Measurements from ENCODE around the gene PLEKHG2.

Gene PLEKHG2

GRCh38 chr19:39465956-39466747 lies 53.7 kb downstream of the PLEKHG2 start:
- no peak for DNase-seq
- Mint-ChIP-seq H3K4me1 (peaks cover 21% of the 10 kb centered on the region), H3K27me3 (no peaks in the 10 kb centered on the region), H3K9me3 (no peaks in the 10 kb centered on the region), H3K36me3 (ENCODE audit: low read depth) (peaks cover 57% of the 10 kb centered on the region), H3K27ac (peak overlapping the region; percentile 54), H3K4me3 (no peak overlapping the region)
- no peak for ATAC-seq

- Mint-ChIP-seq H3K4me3 (no peak overlapping the region), H3K27ac (peak overlapping the region; percentile 69), H3K9me3 (no peaks in the 10 kb centered on the region), H3K36me3 (ENCODE audit: low read depth) (peaks cover 67% of the 10 kb centered on the region), H3K27me3 (no peaks in the 10 kb centered on the region), H3K4me1 (peaks cover 33% of the 10 kb centered on the region)
- DNase-seq (no peak), ATAC-seq (no peak)
Measured at GRCh38 chr19:39467941-39468340, 55.5 kb downstream of the PLEKHG2 start.

GRCh38 chr19:39469036-39469435 lies 56.6 kb downstream of the PLEKHG2 start:
- Mint-ChIP-seq H3K36me3 (ENCODE audit: low read depth) (peaks cover 61% of the 10 kb centered on the region), H3K27me3 (no peaks in the 10 kb centered on the region), H3K4me3 (no peak overlapping the region), H3K27ac (peak overlapping the region; percentile 67), H3K9me3 (no peaks in the 10 kb centered on the region), H3K4me1 (peaks cover 33% of the 10 kb centered on the region)
- no peak for ATAC-seq
- DNase-seq: no peak

- Mint-ChIP-seq H3K4me1 (peaks cover 33% of the 10 kb centered on the region), H3K27me3 (no peaks in the 10 kb centered on the region), H3K9me3 (no peaks in the 10 kb centered on the region), H3K27ac (peak overlapping the region; percentile 67), H3K36me3 (ENCODE audit: low read depth) (peaks cover 64% of the 10 kb centered on the region), H3K4me3 (no peak overlapping the region)
- DNase-seq (no peak), ATAC-seq (no peak)
Measured at GRCh38 chr19:39469567-39469966, 57.1 kb downstream of the PLEKHG2 start.

- Mint-ChIP-seq H3K9me3 (no peaks in the 10 kb centered on the region), H3K4me3 (no peak overlapping the region), H3K27ac (peak overlapping the region; percentile 90), H3K36me3 (ENCODE audit: low read depth) (peaks cover 62% of the 10 kb centered on the region), H3K4me1 (peaks cover 33% of the 10 kb centered on the region), H3K27me3 (no peaks in the 10 kb centered on the region)
- DNase-seq: no peak
- peak; percentile 84 for ATAC-seq
Measured at GRCh38 chr19:39470724-39471339, 58.4 kb downstream of the PLEKHG2 start.

- DNase-seq (peak; percentile 35), ATAC-seq (no peak)
- no peaks in the 10 kb centered on the region for H3K27me3 Mint-ChIP-seq
Measured at GRCh38 chr19:39471756-39472536, 59.5 kb downstream of the PLEKHG2 start.

GRCh38 chr19:39472746-39473442 lies 60.4 kb downstream of the PLEKHG2 start:
- Mint-ChIP-seq H3K4me1 (peaks cover 33% of the 10 kb centered on the region), H3K27ac (peak overlapping the region; percentile 90), H3K9me3 (no peaks in the 10 kb centered on the region), H3K4me3 (no peak overlapping the region), H3K36me3 (ENCODE audit: low read depth) (peaks cover 62% of the 10 kb centered on the region), H3K27me3 (no peaks in the 10 kb centered on the region)
- ATAC-seq (no peak), DNase-seq (no peak)

More at GRCh38 chr19:39471756-39472536, 59.5 kb downstream of the PLEKHG2 start:
- Mint-ChIP-seq H3K4me1 (peaks cover 33% of the 10 kb centered on the region), H3K36me3 (ENCODE audit: low read depth) (peaks cover 60% of the 10 kb centered on the region), H3K4me3 (no peak overlapping the region), H3K27ac (peak overlapping the region; percentile 90), H3K9me3 (no peaks in the 10 kb centered on the region)

- no peaks in the 10 kb centered on the region for H3K9me3 Mint-ChIP-seq
- peaks cover 58% of the 10 kb centered on the region for H3K36me3 Mint-ChIP-seq (ENCODE audit: low read depth)
- H3K27me3 Mint-ChIP-seq: no peaks in the 10 kb centered on the region
- H3K4me1 Mint-ChIP-seq: peaks cover 33% of the 10 kb centered on the region
- no peak overlapping the region for H3K4me3 Mint-ChIP-seq
- DNase-seq: no peak
- no peak overlapping the region for H3K27ac Mint-ChIP-seq
- no peak for ATAC-seq
Measured at GRCh38 chr19:39473443-39473960, 61.0 kb downstream of the PLEKHG2 start.

GRCh38 chr19:39474139-39474620 lies 61.7 kb downstream of the PLEKHG2 start:
- no peaks in the 10 kb centered on the region for H3K27me3 Mint-ChIP-seq
- peak; percentile 16 for ATAC-seq
- H3K36me3 Mint-ChIP-seq (ENCODE audit: low read depth): peaks cover 52% of the 10 kb centered on the region
- H3K4me1 Mint-ChIP-seq: peaks cover 33% of the 10 kb centered on the region
- peak; percentile 79 for DNase-seq
- H3K4me3 Mint-ChIP-seq: no peak overlapping the region
- no peak overlapping the region for H3K27ac Mint-ChIP-seq
- H3K9me3 Mint-ChIP-seq: no peaks in the 10 kb centered on the region

- H3K4me1 Mint-ChIP-seq: peaks cover 28% of the 10 kb centered on the region
- no peak overlapping the region for H3K4me3 Mint-ChIP-seq
- no peaks in the 10 kb centered on the region for H3K27me3 Mint-ChIP-seq
- H3K36me3 Mint-ChIP-seq (ENCODE audit: low read depth): peaks cover 37% of the 10 kb centered on the region
- no peak for DNase-seq
- no peak for ATAC-seq
- H3K27ac Mint-ChIP-seq: no peak overlapping the region
- H3K9me3 Mint-ChIP-seq: no peaks in the 10 kb centered on the region
Measured at GRCh38 chr19:39475748-39476147, 63.3 kb downstream of the PLEKHG2 start.
